BJ (cell line): Measurements from ENCODE around the gene TMEM89. TPM values are rescaled to one million over a fixed set of nuclear protein-coding genes. Genes with fewer than 3 reads are reported as not detected.

Experiments
- CTCF ChIA-PET: fragments of 350-600 bp; formaldehyde crosslinking; extraction: SDS; loops from one replicate; lab custom pipeline; 2021; ENCODE audit warnings: antibody characterized with exemption, inconsistent platforms; lab: Yijun Ruan, JAX
- POLR2A ChIA-PET: fragments of 300-600 bp; sonication (Branson Sonifier 250); formaldehyde crosslinking; extraction: SDS; loops from one replicate; lab custom pipeline; 2021; ENCODE audit warnings: antibody characterized with exemption; lab: Charles Lee
- DNase-seq: peaks from one replicate; pipeline ENCODE4 v3.0.0-alpha.2; 2011; ENCODE audit warnings: low read depth
- H3K27me3 ChIP-seq: 2 replicates; pipeline ENCODE4 v1.6.0; 2011; ENCODE audit warnings: low read length; ENCODE audit not compliant: control insufficient read depth, insufficient read depth
- H3K36me3 ChIP-seq: 2 replicates; pipeline ENCODE4 v1.5.1; 2011; ENCODE audit warnings: low read length; ENCODE audit not compliant: control insufficient read depth, insufficient read depth
- H3K4me3 ChIP-seq: 2 replicates; pipeline ENCODE4 v1.5.1; 2011; ENCODE audit warnings: low read depth, mild to moderate bottlenecking, control low read depth, low read length
- polyA plus RNA-seq: library from polyadenylated mRNA; depleted of rRNA; stranded (reverse); fragments of >200 nt; gene quantifications from 2 replicates; pipeline ENCODE4 v1.2.3, GENCODE V29; 2011
- TF ChIP-seq, protein P1 (sequence below): IDR thresholded peaks from 2 replicates; pipeline ENCODE4 v1.5.1; 2011; ENCODE audit warnings: low read depth, mild to moderate bottlenecking, control low read depth, inconsistent platforms, low read length, moderate library complexity; ENCODE audit not compliant: insufficient read depth

TMEM89 gene
- polyA plus RNA-seq, 1 experiment = not detected

DNA sequence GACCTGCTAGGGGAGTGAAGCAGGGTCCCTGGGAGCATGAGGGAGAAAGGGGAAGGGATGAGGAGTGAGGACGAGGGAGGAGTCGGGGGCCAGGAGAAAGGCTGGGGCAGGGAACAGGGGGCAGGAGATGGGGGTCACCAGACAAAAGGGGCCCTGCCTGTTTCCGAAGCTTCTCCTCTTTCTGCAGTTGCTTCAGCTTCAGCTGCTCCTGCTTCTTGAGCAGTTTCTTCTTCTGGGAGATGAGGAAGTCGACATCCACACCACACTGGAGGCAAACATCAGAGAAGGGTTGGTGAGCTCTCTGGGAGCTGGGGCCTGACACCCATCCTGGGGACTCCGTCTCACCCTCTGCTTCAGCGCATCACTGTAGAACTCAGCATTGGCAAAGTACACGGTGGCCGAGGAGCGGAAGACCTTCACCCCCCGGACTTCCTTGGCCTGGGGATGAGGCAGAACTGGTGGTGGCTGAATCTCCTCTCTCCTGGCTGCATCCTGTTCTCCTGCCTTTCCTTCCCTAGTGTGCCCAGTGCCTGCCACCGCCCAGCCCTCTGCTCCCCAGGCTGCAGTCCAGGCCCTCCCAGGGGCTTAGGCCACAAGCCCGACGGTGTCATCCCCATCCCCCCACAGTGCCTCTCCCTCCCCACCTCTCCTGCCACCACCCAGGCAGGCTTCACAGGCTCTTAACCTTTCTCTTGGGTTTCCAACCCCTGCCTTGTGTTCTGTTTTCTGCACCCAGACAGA lies 6.9 kb upstream of the TMEM89 start:
- no peak for DNase-seq
- no peak overlapping the region for H3K4me3 ChIP-seq
- no peaks in the 10 kb centered on the region for H3K27me3 ChIP-seq
- TF ChIP-seq, protein P1, sequence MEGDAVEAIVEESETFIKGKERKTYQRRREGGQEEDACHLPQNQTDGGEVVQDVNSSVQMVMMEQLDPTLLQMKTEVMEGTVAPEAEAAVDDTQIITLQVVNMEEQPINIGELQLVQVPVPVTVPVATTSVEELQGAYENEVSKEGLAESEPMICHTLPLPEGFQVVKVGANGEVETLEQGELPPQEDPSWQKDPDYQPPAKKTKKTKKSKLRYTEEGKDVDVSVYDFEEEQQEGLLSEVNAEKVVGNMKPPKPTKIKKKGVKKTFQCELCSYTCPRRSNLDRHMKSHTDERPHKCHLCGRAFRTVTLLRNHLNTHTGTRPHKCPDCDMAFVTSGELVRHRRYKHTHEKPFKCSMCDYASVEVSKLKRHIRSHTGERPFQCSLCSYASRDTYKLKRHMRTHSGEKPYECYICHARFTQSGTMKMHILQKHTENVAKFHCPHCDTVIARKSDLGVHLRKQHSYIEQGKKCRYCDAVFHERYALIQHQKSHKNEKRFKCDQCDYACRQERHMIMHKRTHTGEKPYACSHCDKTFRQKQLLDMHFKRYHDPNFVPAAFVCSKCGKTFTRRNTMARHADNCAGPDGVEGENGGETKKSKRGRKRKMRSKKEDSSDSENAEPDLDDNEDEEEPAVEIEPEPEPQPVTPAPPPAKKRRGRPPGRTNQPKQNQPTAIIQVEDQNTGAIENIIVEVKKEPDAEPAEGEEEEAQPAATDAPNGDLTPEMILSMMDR = no peak
- ChIA-PET CTCF (interaction anchor here (1.8 kb wide), 1 partner anchor 70 kb away, joined by 5 read pairs; no protein-coding TSS in a partner anchor), POLR2A (no interaction called here)
- peaks cover 58% of the 10 kb centered on the region for H3K36me3 ChIP-seq

DNA sequence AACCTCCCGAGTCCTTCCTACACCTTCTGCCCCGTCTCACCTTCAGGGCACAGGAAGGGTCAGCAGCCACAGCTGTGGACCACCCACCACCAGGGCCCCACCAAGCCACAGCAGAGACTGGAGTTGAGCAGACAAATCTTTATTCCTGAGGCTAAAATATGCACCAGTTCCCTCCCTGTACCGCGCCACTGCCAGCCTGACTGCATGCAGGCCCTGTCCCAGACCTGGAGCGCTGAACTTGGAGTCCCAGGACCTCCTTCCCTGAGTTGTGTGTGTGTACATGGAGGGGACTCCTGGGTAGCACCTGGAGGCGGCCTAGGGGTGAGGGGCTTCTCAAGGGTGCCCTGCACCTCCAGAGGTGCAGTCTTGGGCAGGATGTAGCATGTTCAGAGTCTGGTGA lies 4.0 kb upstream of the TMEM89 start:
- no peak for DNase-seq
- Histone ChIP-seq H3K4me3 (no peak overlapping the region), H3K27me3 (no peaks in the 10 kb centered on the region), H3K36me3 (peaks cover 43% of the 10 kb centered on the region)
- CTCF ChIA-PET = interaction anchor here (5.9 kb wide), 1 partner anchor 10 kb away, joined by 36 read pairs; the partner anchor contains the start of gene SLC26A6
- TF ChIP-seq, protein P1 = no peak
- POLR2A ChIA-PET = no interaction called here

- POLR2A ChIA-PET = interaction anchor here (0.6 kb wide), 1 partner anchor 71 kb away, joined by 4 read pairs; no protein-coding TSS in a partner anchor
- H3K27me3 ChIP-seq = no peaks in the 10 kb centered on the region
- TF ChIP-seq, protein P1 = no peak
- no peak for DNase-seq
- H3K36me3 ChIP-seq = peaks cover 39% of the 10 kb centered on the region
- H3K4me3 ChIP-seq = no peak overlapping the region
- CTCF ChIA-PET = interaction anchor here (5.9 kb wide), 1 partner anchor 10 kb away, joined by 36 read pairs; the partner anchor contains the start of gene SLC26A6
Observed at GRCh38 chr3:48624767-48625166, 3.2 kb upstream of the TMEM89 start.

DNA sequence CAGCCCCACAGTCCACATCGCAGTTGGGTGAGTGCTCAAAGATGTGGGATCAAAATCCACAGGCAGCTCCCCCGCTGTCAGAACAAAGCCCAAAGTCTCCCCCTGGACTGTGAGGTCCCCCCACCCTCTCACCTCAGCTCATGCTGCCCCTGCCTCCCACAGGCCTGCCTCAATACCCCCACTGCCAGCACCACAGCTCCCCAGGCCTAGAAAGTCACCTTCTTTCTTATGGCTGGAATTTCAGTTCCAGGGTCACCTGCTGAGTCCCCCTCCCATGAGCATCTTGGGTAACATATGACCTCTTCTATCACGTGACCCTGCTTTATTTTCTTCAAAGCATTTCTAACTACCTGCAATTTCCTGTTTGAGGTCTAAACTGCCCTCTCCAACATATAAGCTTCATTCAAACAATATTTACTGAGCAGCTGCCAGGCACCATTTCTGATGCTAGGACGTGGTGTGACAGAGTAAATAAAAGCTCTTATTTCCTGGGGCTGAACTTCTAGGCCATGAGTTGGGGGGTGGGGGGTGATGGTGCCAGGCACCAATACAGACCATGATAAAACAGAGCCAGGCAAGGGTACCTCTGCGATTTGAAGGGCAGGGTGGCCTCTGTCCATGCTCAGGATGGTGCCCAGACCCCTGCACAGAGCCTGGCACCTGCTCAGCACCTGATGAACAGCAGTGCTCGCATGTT lies 2.4 kb upstream of the TMEM89 start:
- POLR2A ChIA-PET = interaction anchor here (0.6 kb wide), 1 partner anchor 71 kb away, joined by 4 read pairs; no protein-coding TSS in a partner anchor

More for the DNA sequence above, 2.4 kb upstream of the TMEM89 start:
- TF ChIP-seq, protein P1 = no peak
- CTCF ChIA-PET = interaction anchor here (1.5 to 5.9 kb wide), 2 partner anchors 11 to 31 kb away, joined by 3 to 36 read pairs; partner anchors contain the start of gene SLC26A6
- Histone ChIP-seq H3K36me3 (peaks cover 36% of the 10 kb centered on the region), H3K27me3 (no peaks in the 10 kb centered on the region), H3K4me3 (no peak overlapping the region)
- no peak for DNase-seq
